Measurements from ENCODE around the gene SLC23A2. TPM values are rescaled to one million over a fixed set of nuclear protein-coding genes. Genes with fewer than 3 reads are reported as not detected.
A peak's percentile ranks its signal among the peaks of the same experiment; 100 is the strongest.

SLC23A2 gene
- total RNA-seq, 1 experiment from 2014 or later, result 24.0 TPM

DNA sequence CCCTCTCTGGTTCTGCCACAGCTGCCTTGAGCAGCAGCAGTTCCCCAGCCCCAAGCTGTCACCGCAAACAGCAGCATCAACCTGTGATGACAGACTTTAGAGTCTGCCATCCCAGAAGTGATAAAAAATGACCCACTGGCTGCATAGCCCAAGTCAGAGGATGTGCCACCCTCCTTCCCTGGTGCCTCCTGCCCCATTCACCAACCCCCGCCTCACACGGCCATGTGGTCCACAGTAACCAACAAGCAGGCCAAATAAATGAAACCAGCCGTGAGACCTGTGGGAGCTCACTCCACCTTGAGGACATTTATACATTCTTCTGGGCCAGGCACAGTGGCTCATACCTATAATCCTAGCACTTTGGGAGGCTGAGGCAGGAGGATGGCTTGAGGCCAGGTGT lies 181.4 kb downstream of the SLC23A2 start:
- TF ChIP-seq, protein P1, sequence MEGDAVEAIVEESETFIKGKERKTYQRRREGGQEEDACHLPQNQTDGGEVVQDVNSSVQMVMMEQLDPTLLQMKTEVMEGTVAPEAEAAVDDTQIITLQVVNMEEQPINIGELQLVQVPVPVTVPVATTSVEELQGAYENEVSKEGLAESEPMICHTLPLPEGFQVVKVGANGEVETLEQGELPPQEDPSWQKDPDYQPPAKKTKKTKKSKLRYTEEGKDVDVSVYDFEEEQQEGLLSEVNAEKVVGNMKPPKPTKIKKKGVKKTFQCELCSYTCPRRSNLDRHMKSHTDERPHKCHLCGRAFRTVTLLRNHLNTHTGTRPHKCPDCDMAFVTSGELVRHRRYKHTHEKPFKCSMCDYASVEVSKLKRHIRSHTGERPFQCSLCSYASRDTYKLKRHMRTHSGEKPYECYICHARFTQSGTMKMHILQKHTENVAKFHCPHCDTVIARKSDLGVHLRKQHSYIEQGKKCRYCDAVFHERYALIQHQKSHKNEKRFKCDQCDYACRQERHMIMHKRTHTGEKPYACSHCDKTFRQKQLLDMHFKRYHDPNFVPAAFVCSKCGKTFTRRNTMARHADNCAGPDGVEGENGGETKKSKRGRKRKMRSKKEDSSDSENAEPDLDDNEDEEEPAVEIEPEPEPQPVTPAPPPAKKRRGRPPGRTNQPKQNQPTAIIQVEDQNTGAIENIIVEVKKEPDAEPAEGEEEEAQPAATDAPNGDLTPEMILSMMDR (IDR thresholded peaks at IDR 0.05; ENCODE audit: unreplicated experiment), result no peak
- no peaks in the 10 kb centered on the region for H3K36me3 Mint-ChIP-seq (ENCODE audit: insufficient read depth, unreplicated experiment)
- H3K4me1 Mint-ChIP-seq (ENCODE audit: insufficient read depth, unreplicated experiment), result no peaks in the 10 kb centered on the region
- POLR2A ChIA-PET, result no interaction called here
- H3K9me3 Mint-ChIP-seq (ENCODE audit: unreplicated experiment), result no peaks in the 10 kb centered on the region
- peaks cover 28% of the 10 kb centered on the region for H3K27me3 Mint-ChIP-seq (ENCODE audit: insufficient read depth, unreplicated experiment)
- CTCF ChIA-PET, result no interaction called here
- no TSS peak for BruUV-seq (replicated peaks)
- no peak overlapping the region for H3K4me3 Mint-ChIP-seq (ENCODE audit: unreplicated experiment)
- intact Hi-C loops (cut with micrococcal nuclease), result no loop called here
- DNase-seq (ENCODE audit: unreplicated experiment), result no peak
- no peak overlapping the region for H3K27ac Mint-ChIP-seq (ENCODE audit: low read depth, unreplicated experiment)

DNA sequence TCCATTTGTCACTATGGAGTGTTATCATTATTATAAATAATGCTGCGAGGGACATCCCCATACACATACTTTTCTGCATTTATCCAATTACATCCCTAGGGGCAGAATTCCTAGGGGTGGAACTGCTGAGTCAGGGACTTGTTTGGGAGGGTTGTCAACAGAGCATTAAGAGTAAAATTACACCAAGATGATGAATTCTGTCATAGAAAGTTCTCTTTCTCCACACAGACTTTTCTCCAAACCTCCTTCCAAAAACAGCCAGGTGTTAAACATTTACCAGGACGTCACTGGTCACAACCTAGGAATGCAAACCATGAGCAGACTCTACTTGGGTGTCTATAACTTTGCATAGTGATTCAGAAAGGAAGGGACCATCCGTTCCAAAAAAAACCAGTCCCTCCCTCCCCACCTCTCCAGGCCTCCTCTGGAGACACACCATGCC lies 184.1 kb downstream of the SLC23A2 start:
- Mint-ChIP-seq H3K4me3 (ENCODE audit: unreplicated experiment) (no peak overlapping the region), H3K9me3 (ENCODE audit: unreplicated experiment) (no peaks in the 10 kb centered on the region), H3K4me1 (ENCODE audit: insufficient read depth, unreplicated experiment) (no peaks in the 10 kb centered on the region), H3K27ac (ENCODE audit: low read depth, unreplicated experiment) (no peak overlapping the region), H3K36me3 (ENCODE audit: insufficient read depth, unreplicated experiment) (no peaks in the 10 kb centered on the region), H3K27me3 (ENCODE audit: insufficient read depth, unreplicated experiment) (peaks cover 11% of the 10 kb centered on the region)
- TF ChIP-seq, protein P1 (IDR thresholded peaks at IDR 0.05; ENCODE audit: unreplicated experiment), result peak; percentile 17
- POLR2A ChIA-PET, result no interaction called here
- BruUV-seq (replicated peaks), result no TSS peak
- intact Hi-C loops (cut with micrococcal nuclease), result no loop called here
- peak; percentile 6 for DNase-seq (ENCODE audit: unreplicated experiment)
- CTCF ChIA-PET, result no interaction called here

DNA sequence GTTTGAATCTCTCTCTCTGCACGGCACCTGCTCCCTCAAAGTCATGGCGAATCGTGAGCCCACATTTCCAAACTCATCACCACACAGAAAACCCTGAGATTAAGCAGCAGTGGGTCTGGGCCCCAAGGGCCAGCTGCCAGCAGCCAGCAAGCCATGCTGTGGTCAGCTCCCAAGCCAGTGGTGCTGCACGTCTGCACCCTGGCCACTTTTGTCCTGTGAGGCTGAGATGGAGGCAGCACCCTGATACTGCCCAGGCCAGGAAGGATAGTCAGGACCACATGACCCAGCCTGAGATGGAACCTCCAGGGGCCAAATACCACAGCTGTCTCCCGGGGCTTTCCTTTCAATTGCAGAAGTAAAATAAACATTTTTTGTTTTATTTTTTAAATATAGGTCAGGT lies 185.7 kb downstream of the SLC23A2 start:
- ChIA-PET CTCF (interaction anchor here (0.6 kb wide), 2 partner anchors 29 to 408 kb away, joined by 3 to 4 read pairs; no protein-coding TSS in a partner anchor), POLR2A (no interaction called here)
- BruUV-seq (replicated peaks), result no TSS peak
- Mint-ChIP-seq H3K9me3 (ENCODE audit: unreplicated experiment) (no peaks in the 10 kb centered on the region), H3K4me3 (ENCODE audit: unreplicated experiment) (no peak overlapping the region), H3K27me3 (ENCODE audit: insufficient read depth, unreplicated experiment) (no peaks in the 10 kb centered on the region), H3K4me1 (ENCODE audit: insufficient read depth, unreplicated experiment) (peaks cover 5% of the 10 kb centered on the region), H3K27ac (ENCODE audit: low read depth, unreplicated experiment) (no peak overlapping the region), H3K36me3 (ENCODE audit: insufficient read depth, unreplicated experiment) (no peaks in the 10 kb centered on the region)
- no peak for DNase-seq (ENCODE audit: unreplicated experiment)
- intact Hi-C loops (cut with micrococcal nuclease), result no loop called here
- TF ChIP-seq, protein P1 (IDR thresholded peaks at IDR 0.05; ENCODE audit: unreplicated experiment), result no peak

DNA sequence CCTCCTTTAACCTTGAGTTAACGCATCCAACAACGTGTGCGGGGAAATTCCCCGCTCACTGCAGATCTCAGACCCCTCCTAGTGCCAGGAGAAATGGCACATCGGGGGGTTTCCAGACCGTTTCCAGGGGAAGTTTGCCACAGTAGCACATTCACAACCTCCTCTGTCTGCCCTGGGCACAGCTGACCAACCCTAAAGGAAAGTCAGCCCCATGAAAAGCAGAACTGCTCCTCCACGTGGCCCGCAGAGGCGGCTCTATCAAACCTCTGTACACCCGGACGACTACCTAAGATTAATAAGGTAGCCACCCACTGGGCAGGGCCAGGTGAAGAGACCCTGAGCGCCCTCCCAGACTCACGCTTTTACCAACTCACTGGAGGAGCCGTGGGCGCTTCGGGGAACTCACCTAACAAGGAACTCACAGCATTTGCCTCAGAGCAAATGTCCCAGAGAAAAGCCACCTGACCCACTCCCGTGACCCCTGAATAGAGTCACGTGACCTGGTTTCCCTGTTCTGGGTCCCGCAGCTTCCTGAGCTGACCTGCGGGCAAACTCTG lies 186.5 kb downstream of the SLC23A2 start:
- H3K9me3 Mint-ChIP-seq (ENCODE audit: unreplicated experiment), result no peaks in the 10 kb centered on the region
- peaks cover 5% of the 10 kb centered on the region for H3K4me1 Mint-ChIP-seq (ENCODE audit: insufficient read depth, unreplicated experiment)
- DNase-seq (ENCODE audit: unreplicated experiment), result no peak
- H3K4me3 Mint-ChIP-seq (ENCODE audit: unreplicated experiment), result no peak overlapping the region
- no TSS peak for BruUV-seq (replicated peaks)
- H3K36me3 Mint-ChIP-seq (ENCODE audit: insufficient read depth, unreplicated experiment), result no peaks in the 10 kb centered on the region
- no peaks in the 10 kb centered on the region for H3K27me3 Mint-ChIP-seq (ENCODE audit: insufficient read depth, unreplicated experiment)
- ChIA-PET CTCF (no interaction called here), POLR2A (no interaction called here)
- H3K27ac Mint-ChIP-seq (ENCODE audit: low read depth, unreplicated experiment), result no peak overlapping the region
- TF ChIP-seq, protein P1 (IDR thresholded peaks at IDR 0.05; ENCODE audit: unreplicated experiment), result no peak
- intact Hi-C loops (cut with micrococcal nuclease), result no loop called here

Data from MCF 10A (cell line).